SK-MEL-5 (cell line): ENCODE results near the gene GOLGA6L9. TPM values are rescaled to one million over a fixed set of nuclear protein-coding genes. Genes with fewer than 3 reads are reported as not detected.
"Not testable (repeated sequence)": the region's sequence is repeated elsewhere in the genome, so short reads cannot be mapped to it uniquely, and the experiment has no call there.

Experiments
- DNase-seq: peaks from one replicate; pipeline ENCODE4 v3.0.0-alpha.2; 2016; ENCODE audit warnings: low read depth, low spot score
- in situ Hi-C: cut with HindIII; loops from 2 replicates; pipeline ENCODE4 v1.10.0; 2016; ENCODE audit warnings: low sequenced_read_pairs, high pct_unique_total_duplicates, low pct_unique_long_range_greater_than_20kb
- small RNA-seq, 2 experiments: library from RNA; depleted of rRNA; stranded (forward); fragments of <200 nt; gene quantifications; one replicate each; pipeline ENCODE3, GENCODE V24; 2014
- total RNA-seq: library from RNA; depleted of rRNA; stranded (reverse); fragments of >200 nt; shearing (Covaris generic); gene quantifications from 2 replicates; pipeline ENCODE4 v1.2.3, GENCODE V29; 2014; rRNA removed

GOLGA6L9 gene
- total RNA-seq, 1 experiment from 2014 or later: 1.8 TPM

DNA sequence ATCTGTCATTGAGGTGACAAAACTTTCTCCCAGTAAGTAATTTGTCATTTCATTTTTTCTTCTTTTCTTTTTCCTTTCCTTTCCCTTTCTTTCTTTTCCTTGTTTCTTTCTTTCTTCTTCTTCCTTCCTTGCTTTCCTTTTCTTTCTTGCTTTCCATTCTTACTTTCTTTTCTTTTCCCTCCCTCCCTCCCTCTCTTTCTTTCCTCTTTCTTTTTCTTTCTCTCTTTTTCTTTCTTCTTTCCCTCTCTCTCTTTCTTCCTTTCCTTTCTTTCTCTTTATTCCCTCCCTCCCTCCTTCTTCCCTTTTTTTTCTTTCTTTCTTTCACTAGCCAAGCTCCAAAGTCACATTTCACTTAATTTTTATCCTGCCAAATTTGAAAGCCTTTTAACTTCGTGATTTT lies 2.5 kb upstream of the GOLGA6L9 start:
- in situ Hi-C loops, DNase-seq: not testable (repeated sequence)

DNA sequence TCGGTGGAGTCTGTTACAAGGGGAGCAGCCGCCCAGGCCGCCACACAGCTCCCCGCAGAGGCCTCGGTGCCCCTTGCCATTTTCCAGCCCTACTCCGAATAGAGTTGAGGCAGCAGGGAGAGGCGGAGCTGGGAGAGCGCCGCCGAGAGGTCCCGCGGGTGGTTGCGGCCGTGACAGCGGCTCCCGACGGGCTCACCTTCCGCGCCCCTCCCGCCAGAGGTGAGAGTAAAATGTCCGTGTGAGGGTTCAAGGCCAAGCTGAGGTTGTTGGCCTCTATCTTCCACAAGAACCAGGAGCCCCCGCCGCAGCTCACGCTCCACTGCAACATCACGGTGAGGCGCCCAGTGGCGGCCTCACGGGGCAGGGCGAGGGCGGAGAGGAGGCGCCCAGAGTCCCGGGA lies 15.8 kb downstream of the GOLGA6L9 start:
- in situ Hi-C loops: not testable (repeated sequence)

GRCh38 chr15:82457336-82457735 lies 27.7 kb downstream of the GOLGA6L9 start:
- DNase-seq, in situ Hi-C loops: not testable (repeated sequence)

More for the DNA sequence above, 15.8 kb downstream of the GOLGA6L9 start:
- not testable (repeated sequence) for DNase-seq

DNA sequence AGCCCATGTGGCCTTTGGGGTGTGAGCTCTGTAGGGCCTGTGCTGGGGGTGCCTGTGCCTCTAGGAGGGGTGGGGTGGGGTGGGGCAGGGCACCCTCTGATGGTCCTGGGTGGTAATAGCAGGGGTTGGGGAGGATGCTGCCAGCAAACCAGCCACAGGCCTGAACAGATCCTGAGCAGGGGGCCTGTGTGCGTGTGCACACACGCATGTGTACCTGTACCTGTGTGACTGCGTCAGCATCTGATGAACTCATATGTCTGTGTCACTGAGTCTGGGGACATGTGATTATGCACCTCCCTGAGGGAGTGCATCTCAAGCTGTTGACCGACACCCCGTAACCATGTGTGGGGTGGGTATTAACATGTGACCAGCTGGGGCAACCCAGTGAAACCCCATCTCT lies 36.0 kb downstream of the GOLGA6L9 start:
- in situ Hi-C loops, DNase-seq: not testable (repeated sequence)

DNA sequence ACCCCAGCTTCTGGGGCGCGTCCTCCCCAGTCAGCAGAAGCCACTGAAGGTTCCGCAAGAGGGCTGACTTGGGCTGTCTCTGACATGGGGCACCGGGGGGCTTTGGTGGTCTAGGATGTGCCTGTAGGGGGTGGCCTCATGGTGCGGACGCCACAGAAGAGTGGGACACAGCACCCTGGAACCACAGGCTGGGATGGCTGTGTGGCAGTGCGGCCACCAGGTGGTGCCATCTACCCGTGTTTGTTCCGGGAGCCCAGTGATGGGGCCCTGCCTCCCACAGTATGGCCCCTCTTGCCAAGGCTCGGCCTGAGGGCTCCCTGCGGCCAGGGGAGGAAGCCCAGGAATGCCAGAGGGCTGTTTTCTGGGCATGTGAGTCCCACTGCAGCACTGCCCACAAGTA lies 38.6 kb downstream of the GOLGA6L9 start:
- DNase-seq, in situ Hi-C loops: not testable (repeated sequence)

DNA sequence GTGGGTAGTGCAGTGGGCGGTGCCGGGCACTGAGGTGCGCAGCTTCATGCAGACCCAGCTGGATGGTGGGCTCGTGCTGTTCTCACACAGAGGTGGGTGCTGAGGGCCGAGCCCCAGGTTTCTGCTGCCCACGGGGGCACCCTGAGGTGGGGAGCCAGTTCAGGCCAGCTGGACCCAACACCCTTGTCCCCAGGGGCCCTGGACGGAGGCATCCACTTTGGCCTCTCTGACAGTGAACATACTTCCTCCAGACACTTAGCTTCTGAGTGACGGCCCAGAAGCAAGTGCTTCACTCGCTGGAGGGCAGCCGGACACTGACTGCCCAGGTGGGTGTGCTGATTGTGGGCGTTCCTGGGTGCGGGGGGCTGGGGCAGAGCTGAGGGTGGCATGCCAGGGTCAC lies 39.8 kb downstream of the GOLGA6L9 start:
- in situ Hi-C loops: not testable (repeated sequence)

DNA sequence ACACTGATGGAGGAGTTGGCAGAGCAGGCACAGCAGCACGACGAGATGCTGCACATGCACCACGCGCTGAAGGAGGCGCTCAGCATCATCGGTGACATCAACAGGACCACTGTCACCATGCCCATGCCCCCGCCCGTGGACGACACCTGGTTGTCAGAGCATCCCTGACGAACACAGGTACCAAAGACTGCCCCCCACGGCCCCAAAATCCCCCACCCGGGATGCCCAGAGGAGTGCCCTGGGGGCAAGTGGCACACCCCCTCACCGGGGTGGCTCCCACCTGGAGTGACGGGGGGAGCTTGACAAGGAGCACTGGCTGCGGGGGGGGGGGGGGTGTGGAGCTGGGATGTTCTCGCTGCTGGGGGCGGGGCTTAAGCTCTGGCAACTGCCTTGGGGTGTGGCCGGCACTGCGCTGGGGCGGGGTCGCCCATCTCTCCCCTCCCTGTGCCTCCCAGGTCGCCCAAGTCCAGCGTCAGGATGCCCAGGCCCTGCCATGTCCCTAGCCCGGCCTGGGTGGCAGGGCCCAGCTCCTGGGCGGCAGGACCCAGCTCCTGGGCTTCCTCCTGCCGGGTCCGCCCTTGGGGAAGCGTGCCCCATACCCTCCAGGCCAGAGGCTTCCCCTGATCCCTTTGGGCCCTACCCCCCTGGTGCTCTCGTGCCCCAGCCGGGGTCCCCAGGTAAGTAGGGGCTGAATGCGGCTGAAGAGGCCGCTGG lies 42.8 kb downstream of the GOLGA6L9 start:
- in situ Hi-C loops, DNase-seq: not testable (repeated sequence)

More for the DNA sequence above, 39.8 kb downstream of the GOLGA6L9 start:
- not testable (repeated sequence) for DNase-seq

DNA sequence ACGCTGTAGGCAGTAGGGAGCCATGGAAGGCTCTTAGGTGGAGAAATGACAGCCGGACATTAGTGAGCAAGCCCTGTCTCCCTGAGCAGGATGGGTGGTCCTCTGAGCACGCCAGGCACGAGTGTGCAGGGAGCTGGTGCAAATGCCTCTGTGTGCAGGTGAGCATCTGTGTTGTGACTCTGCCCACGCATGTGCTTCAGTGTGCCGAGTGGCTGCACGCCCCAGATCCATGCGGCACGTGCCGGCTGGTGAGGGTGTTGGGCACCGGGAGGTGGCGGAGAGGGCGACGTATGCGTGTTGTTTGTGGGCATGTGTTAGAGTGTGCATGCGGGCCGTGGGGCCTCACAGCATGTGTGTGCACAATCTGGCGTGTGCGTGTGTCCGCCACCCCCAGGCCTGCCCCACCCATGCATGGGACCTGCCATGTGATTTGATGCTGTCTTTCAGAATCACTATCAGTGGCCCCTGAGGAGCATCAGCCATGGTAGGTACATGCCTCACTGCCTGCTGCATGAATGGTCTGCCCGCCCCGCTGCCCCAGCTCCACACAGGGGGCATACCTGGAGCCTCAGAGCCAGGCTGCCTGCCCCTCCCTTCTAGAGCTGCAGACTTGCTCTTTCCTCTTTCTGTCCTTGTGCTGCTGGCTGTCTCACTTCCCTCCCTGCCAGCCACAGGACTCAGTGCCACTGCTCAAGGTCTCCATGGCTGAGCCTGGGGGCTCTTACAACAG lies 45.1 kb downstream of the GOLGA6L9 start:
- DNase-seq, in situ Hi-C loops: not testable (repeated sequence)

DNA sequence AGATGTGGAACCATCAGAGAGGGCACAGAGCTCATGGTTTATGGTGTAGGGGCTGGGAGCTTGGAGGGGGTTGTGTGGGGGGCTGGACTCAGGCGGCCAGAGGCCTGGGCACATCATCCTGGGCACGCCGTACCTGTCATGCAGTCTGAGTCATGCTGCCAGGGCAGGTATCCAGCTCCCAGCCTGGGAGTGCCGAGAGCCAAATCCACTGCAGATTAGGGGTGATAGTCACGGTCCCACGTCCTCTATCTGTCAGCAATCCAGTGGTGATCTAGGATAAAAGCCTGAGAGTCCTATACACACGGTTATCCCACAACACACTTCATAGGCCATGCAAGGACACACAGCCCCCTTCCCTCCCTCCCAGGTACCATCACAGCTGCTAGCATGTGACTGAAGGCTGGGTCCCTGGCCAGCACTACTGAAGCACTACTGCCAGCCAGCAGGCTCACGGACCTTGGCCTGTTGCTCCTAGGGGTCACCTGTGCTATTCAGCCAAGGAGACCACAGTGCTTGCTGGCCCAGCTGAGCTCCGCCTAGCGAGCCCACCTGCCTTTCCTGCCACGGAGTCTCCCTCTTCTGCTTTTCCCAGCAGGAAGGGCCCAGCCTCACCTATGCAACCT lies 45.8 kb downstream of the GOLGA6L9 start:
- DNase-seq, in situ Hi-C loops: not testable (repeated sequence)

- in situ Hi-C loops, DNase-seq: not testable (repeated sequence)
Observed at GRCh38 chr15:82476697-82477342, 47.2 kb downstream of the GOLGA6L9 start.

DNA sequence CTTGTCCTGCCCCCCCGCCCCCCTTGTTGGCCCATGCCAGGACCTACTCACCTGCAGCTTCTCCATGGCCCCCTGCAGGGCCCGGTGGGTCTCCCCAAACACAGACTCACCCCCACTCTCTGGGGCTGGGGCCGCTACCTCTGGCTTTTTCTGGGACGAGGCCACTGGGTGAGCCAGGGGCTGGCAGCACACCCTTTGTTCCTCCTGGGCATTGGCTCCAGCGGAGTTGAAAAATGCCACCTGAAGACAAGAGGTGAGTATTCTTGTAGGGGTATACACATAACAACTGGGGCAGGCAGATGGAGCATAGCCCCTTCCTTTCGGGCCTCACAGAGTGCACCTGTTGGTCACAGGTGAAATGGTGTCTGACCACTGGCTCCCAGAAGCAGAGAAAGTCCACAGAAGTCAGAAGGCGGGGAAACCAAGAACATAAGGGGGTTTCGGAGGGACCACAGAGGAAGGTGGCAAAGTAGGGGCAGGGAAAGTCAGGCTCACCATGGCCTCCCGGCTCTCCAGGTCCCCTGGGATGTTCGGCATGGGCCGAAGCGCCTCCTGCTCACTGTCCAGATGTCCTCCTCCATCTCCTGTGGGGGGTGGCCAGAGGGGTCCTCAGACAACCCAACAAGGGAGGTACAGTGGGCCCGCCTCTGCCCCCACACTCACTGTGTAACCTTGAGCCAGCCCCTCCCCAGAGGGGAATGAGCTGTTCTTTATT lies 47.9 kb downstream of the GOLGA6L9 start:
- in situ Hi-C loops: not testable (repeated sequence)

More for the DNA sequence above, 47.9 kb downstream of the GOLGA6L9 start:
- DNase-seq: not testable (repeated sequence)

Small RNA genes within 50 kb of the gene (small RNA-seq; reads per million reads assigned to genes)
- 0 reads per million in 2 experiments for gene AC245033.3

Other genes with a start within 250 kb of the GOLGA6L9 start
- 17.6 and 18.7 TPM in 2 replicates for gene EFL1, start 167.1 kb upstream of the GOLGA6L9 start, total RNA-seq
- gene SAXO2, start 167.0 kb upstream of the GOLGA6L9 start, total RNA-seq: 0.43 TPM in 1 of 2 replicates, not detected in the other
- 0.08 and 0.18 TPM in 2 replicates for gene GOLGA6L10, start 80.3 kb upstream of the GOLGA6L9 start, total RNA-seq
- 4,693 and 4,992 TPM in 2 replicates for gene RPS17, start 110.6 kb downstream of the GOLGA6L9 start, total RNA-seq
- 14.1 and 19.1 TPM in 2 replicates for gene CPEB1, start 217.5 kb downstream of the GOLGA6L9 start, total RNA-seq